ENCODE data around the gene GUSB. TPM values are rescaled to one million over a fixed set of nuclear protein-coding genes. Genes with fewer than 3 reads are reported as not detected.

Gene GUSB
- total and polyA plus RNA-seq, 10 of the 15 experiments (the other 5 are each of a cell fraction or from before 2014, with no cell fraction given), result 9.8 to 71.2 (median 45.4) TPM

DNA sequence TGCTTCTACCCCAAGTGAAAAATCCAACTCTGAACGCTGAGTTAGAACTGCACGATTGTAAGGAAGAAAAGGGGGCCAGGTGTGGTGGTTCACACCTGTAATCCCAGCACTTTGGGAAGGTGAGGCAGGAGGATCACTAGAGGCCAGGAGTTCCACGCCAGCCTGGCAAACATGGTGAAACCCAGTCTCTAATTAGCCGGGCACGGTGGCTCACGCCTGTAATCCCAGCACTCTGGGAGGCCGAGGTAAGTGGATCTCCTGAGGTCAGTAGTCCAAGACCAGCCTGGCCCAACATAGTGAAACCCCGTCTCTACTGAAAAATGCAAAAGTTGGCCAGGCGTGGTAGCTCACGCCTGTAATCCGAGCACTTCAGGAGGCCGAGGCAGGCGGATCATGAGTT, 9.0 kb downstream of the GUSB start (continued):
- TF ChIP-seq, protein P1, sequence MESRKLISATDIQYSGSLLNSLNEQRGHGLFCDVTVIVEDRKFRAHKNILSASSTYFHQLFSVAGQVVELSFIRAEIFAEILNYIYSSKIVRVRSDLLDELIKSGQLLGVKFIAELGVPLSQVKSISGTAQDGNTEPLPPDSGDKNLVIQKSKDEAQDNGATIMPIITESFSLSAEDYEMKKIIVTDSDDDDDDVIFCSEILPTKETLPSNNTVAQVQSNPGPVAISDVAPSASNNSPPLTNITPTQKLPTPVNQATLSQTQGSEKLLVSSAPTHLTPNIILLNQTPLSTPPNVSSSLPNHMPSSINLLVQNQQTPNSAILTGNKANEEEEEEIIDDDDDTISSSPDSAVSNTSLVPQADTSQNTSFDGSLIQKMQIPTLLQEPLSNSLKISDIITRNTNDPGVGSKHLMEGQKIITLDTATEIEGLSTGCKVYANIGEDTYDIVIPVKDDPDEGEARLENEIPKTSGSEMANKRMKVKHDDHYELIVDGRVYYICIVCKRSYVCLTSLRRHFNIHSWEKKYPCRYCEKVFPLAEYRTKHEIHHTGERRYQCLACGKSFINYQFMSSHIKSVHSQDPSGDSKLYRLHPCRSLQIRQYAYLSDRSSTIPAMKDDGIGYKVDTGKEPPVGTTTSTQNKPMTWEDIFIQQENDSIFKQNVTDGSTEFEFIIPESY (IDR thresholded peaks at IDR 0.05), result no peak
- TF ChIP-seq ZNF622 (IDR thresholded peaks at IDR 0.05), result no peak
- no peak for TF ChIP-seq FOS (IDR thresholded peaks at IDR 0.05; ENCODE audit: borderline replicate concordance, extremely low read depth, insufficient read length)
- no peak for TF ChIP-seq BMI1 (IDR thresholded peaks at IDR 0.05; ENCODE audit: borderline replicate concordance)
- no peak for TF ChIP-seq TCF7 (IDR thresholded peaks at IDR 0.05; ENCODE audit: borderline replicate concordance)
- TF ChIP-seq SRF (IDR thresholded peaks at IDR 0.05; ENCODE audit: low read depth in 2 of 2, low read length in 2 of 2), result no peak

DNA sequence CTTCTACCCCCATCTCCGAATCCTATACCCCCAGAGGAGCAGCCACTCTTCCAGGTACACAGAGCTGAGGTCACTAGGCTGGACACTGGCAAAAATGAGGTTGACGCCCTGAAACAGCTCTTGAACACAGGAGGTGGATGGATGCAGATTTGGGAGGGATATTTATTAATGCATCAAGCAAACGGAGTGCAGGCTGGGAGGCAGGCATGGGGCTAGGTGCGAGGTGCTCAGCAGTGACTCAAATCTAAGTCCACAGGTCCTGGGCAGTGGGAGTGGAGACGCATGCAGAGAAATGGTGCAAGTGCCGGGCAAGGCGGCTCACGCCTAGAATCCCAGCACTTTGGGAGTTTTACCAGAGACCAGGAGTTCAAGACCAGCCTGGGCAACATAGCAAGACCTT, 11.0 kb downstream of the GUSB start:
- CTCF ChIA-PET, result no interaction called here
- H3K4me3 ChIP-seq, result no peak overlapping the region
- TF ChIP-seq, protein P2, sequence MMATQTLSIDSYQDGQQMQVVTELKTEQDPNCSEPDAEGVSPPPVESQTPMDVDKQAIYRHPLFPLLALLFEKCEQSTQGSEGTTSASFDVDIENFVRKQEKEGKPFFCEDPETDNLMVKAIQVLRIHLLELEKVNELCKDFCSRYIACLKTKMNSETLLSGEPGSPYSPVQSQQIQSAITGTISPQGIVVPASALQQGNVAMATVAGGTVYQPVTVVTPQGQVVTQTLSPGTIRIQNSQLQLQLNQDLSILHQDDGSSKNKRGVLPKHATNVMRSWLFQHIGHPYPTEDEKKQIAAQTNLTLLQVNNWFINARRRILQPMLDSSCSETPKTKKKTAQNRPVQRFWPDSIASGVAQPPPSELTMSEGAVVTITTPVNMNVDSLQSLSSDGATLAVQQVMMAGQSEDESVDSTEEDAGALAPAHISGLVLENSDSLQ (IDR thresholded peaks at IDR 0.05), result no peak

More for the DNA sequence above, 11.0 kb downstream of the GUSB start:
- no peaks in the 10 kb centered on the region for H3K27me3 ChIP-seq (replicated peaks in 1 of 2; ENCODE audit: control insufficient read depth in 2 of 2, insufficient read depth in 2 of 2, low read length in 1 of 2)
- WGBS (ENCODE audit: insufficient coverage, insufficient replicate concordance, low lambda C conversion rate, missing lambda C conversion rate), result 92% methylated on average over 8 of the region's 8 CpGs
- no peak for ATAC-seq
- no peak overlapping the region for H3K4me2 ChIP-seq (ENCODE audit: control insufficient read depth, insufficient read depth)
- in situ Hi-C loops (cut with MboI) (no loop called here), intact Hi-C loops (cut with micrococcal nuclease; ENCODE audit: unreplicated experiment) (no loop called here)
- H3K9ac ChIP-seq (ENCODE audit: control insufficient read depth, insufficient read depth, low read length), result no peak overlapping the region
- H3K9me3 ChIP-seq (replicated peaks; ENCODE audit: control insufficient read depth, insufficient read depth, low read length), result no peaks in the 10 kb centered on the region
- no peak overlapping the region for H2AFZ ChIP-seq (ENCODE audit: control insufficient read depth, low read depth, low read length)
- DNase-seq (ENCODE audit: low read depth, low spot score), result no peak
- peaks cover 7 to 28% of the 10 kb centered on the region in 2 experiments; a peak in 3 of 4 replicates for H3K36me3 ChIP-seq (ENCODE audit: control insufficient read depth in 2 of 2, insufficient read depth in 2 of 2, low read length in 1 of 2)
- no peaks in the 10 kb centered on the region for H3K79me2 ChIP-seq (ENCODE audit: control insufficient read depth, insufficient read depth, low read length)
- BruUV-seq (replicated peaks), result no TSS peak
- no peaks in the 10 kb centered on the region for H4K20me1 ChIP-seq (ENCODE audit: control insufficient read depth, insufficient read depth)
- ChIA-PET RAD21 (ENCODE audit: unreplicated experiment) (no interaction called here), POLR2A (no interaction called here), SMC1A (ENCODE audit: uncharacterized antibody, unreplicated experiment) (no interaction called here)
- H3K4me1 ChIP-seq (ENCODE audit: control insufficient read depth, insufficient read depth, low read length), result no peaks in the 10 kb centered on the region
- no peak for FAIRE-seq
- H3K27ac ChIP-seq (ENCODE audit: control insufficient read depth, insufficient read depth), result no peak overlapping the region

Data from GM12878 (cell line).